SK-N-SH (cell line): ENCODE measurements around the gene MAP3K5. TPM values are rescaled to one million over a fixed set of nuclear protein-coding genes. Genes with fewer than 3 reads are reported as not detected.

Experiments
- CTCF ChIA-PET: fragments of 300-600, 350-600 bp; formaldehyde crosslinking; extraction: SDS; loops from one replicate; lab custom pipeline; 2021; lab: Yijun Ruan, JAX
- POLR2A ChIA-PET: fragments of 350-600 bp; sonication (Branson Sonifier 250); formaldehyde crosslinking; extraction: SDS; loops from one replicate; lab custom pipeline; 2020; ENCODE audit warnings: antibody characterized with exemption, inconsistent platforms; lab: Yijun Ruan, JAX
- DNase-seq: peaks from one replicate; pipeline ENCODE4 v3.0.0; 2012
- H2AFZ ChIP-seq: fragments of 200-600 bp; sonication (generic); 2 replicates; pipeline ENCODE4 v1.8.1; 2016; ENCODE audit warnings: antibody characterized with exemption, mild to moderate bottlenecking, low read depth
- H3F3A ChIP-seq: fragments of 200-600 bp; sonication (generic); replicated peaks from 2 replicates; pipeline ENCODE3; 2016; ENCODE audit warnings: antibody characterized with exemption, mild to moderate bottlenecking; ENCODE audit not compliant: insufficient read depth
- H3K27ac ChIP-seq, 2 experiments: fragments of 200-500 bp in 1 of 2; fragments of 200-600 bp in 1 of 2; sonication (Bioruptor generic) in 1 of 2; sonication (generic), shearing (Covaris generic) in 1 of 2; 2 replicates each; pipeline versions ENCODE4 v1.5.1 to v1.6.1; 2014 to 2016; ENCODE audit warnings: low read depth in 2 of 2, inconsistent platforms in 1 of 2, low read length in 1 of 2, mild to moderate bottlenecking in 1 of 2, mixed read lengths in 1 of 2
- H3K27me3 ChIP-seq: fragments of 200-600 bp; sonication (generic), shearing (Covaris generic); 2 replicates; pipeline ENCODE4 v1.6.1; 2016; ENCODE audit warnings: mixed run types; ENCODE audit not compliant: insufficient read depth
- H3K36me3 ChIP-seq, 2 experiments: fragments of 200-500 bp in 1 of 2; fragments of 200-600 bp in 1 of 2; sonication (Bioruptor generic) in 1 of 2; sonication (generic) in 1 of 2; replicated peaks in 1 of 2; 2 replicates each; pipeline versions ENCODE3 to v1.5.1; 2014 to 2016; ENCODE audit warnings: low read length in 1 of 2, mild to moderate bottlenecking in 1 of 2; ENCODE audit not compliant: insufficient read depth in 2 of 2, control insufficient read depth in 1 of 2
- H3K4me1 ChIP-seq, 2 experiments: fragments of 200-500 bp in 1 of 2; fragments of 200-600 bp in 1 of 2; sonication (Bioruptor generic) in 1 of 2; sonication (generic), shearing (Covaris generic) in 1 of 2; 2 replicates each; pipeline versions ENCODE4 v1.5.1 to v1.6.1; 2014 to 2016; ENCODE audit warnings: low read depth in 1 of 2, low read length in 1 of 2, mixed run types in 1 of 2; ENCODE audit not compliant: insufficient read depth in 2 of 2, control insufficient read depth in 1 of 2
- H3K4me2 ChIP-seq: fragments of 200-600 bp; sonication (generic), shearing (Covaris generic); 2 replicates; pipeline ENCODE4 v1.6.1; 2017; ENCODE audit warnings: mixed run types
- H3K4me3 ChIP-seq, 2 experiments: fragments of 200-500 bp in 1 of 2; fragments of 200-600 bp in 1 of 2; sonication (Bioruptor generic) in 1 of 2; sonication (generic), shearing (Covaris generic) in 1 of 2; 2 replicates each; pipeline versions ENCODE4 v1.5.1 to v1.8.1; 2014 to 2016; ENCODE audit warnings: low read depth in 2 of 2, inconsistent platforms in 1 of 2, low read length in 1 of 2, mild to moderate bottlenecking in 1 of 2, mixed read lengths in 1 of 2, moderate library complexity in 1 of 2
- H3K79me2 ChIP-seq: fragments of 200-600 bp; sonication (generic); 2 replicates; pipeline ENCODE4 v1.8.1; 2017; ENCODE audit warnings: mild to moderate bottlenecking; ENCODE audit not compliant: insufficient read depth
- H3K9ac ChIP-seq: fragments of 200-600 bp; sonication (generic); 2 replicates; pipeline ENCODE4 v1.6.1; 2017; ENCODE audit warnings: mixed run types
- H3K9me2 ChIP-seq: fragments of 200-600 bp; sonication (generic); 2 replicates; pipeline ENCODE4 v1.6.1; 2017; ENCODE audit warnings: mixed run types
- H3K9me3 ChIP-seq: fragments of 200-600 bp; sonication (generic); 2 replicates; pipeline ENCODE4 v1.6.1; 2017; ENCODE audit warnings: mixed run types, mild to moderate bottlenecking, moderate library complexity
- H4K20me1 ChIP-seq: fragments of 200-600 bp; sonication (generic); 2 replicates; pipeline ENCODE4 v1.6.1; 2017; ENCODE audit warnings: mild to moderate bottlenecking, mixed run types; ENCODE audit not compliant: insufficient read depth
- CTCF ChIP-seq: fragments of 200-600 bp; sonication (generic); IDR thresholded peaks from 2 replicates; pipeline ENCODE4 v1.6.1; 2017; ENCODE audit warnings: antibody characterized with exemption, mild to moderate bottlenecking, moderate library complexity
- ELF1 ChIP-seq: IDR thresholded peaks from 2 replicates; pipeline ENCODE4 v1.4.0; 2012
- EP300 ChIP-seq, 2 experiments: IDR thresholded peaks; 2 replicates each; pipeline versions ENCODE4 v1.4.0 to v1.6.1; 2012; ENCODE audit warnings: borderline replicate concordance in 1 of 2, low read depth in 1 of 2, low read length in 1 of 2
- GABPA ChIP-seq: IDR thresholded peaks from 2 replicates; pipeline ENCODE4 v1.4.0; 2012; ENCODE audit warnings: low read depth, mild to moderate bottlenecking
- JUND ChIP-seq: IDR thresholded peaks from 2 replicates; pipeline ENCODE4 v1.4.0; 2012
- MAX ChIP-seq: IDR thresholded peaks from 2 replicates; pipeline ENCODE4 v1.4.0; 2012; ENCODE audit warnings: low read depth
- MEF2A ChIP-seq: IDR thresholded peaks from 2 replicates; pipeline ENCODE4 v1.4.0; 2012; ENCODE audit warnings: low read depth, borderline replicate concordance
- NFIC ChIP-seq: IDR thresholded peaks from 2 replicates; pipeline ENCODE4 v1.4.0; 2012; ENCODE audit warnings: borderline replicate concordance
- PBX3 ChIP-seq: IDR thresholded peaks from 2 replicates; pipeline ENCODE4; 2012
- RFX5 ChIP-seq: IDR thresholded peaks from 2 replicates; pipeline ENCODE4 v1.6.1; 2012; ENCODE audit warnings: mild to moderate bottlenecking, improper control_type of control experiment, low read length
- SIN3A ChIP-seq: IDR thresholded peaks from 2 replicates; pipeline ENCODE4 v1.6.1; 2012; ENCODE audit warnings: low read depth, mild to moderate bottlenecking, low read length, moderate library complexity, borderline replicate concordance
- USF2 ChIP-seq: fragments of 150-350 bp; IDR thresholded peaks from 2 replicates; pipeline ENCODE4 v1.6.1; 2017; ENCODE audit warnings: antibody characterized with exemption, low read length, low read depth, borderline replicate concordance
- ZBTB33 ChIP-seq: IDR thresholded peaks from 2 replicates; pipeline ENCODE4 v1.4.0; 2012; ENCODE audit warnings: low read depth, borderline replicate concordance
- WGBS: methylation state at CpG from one replicate; pipeline ENCODE4 v1.1.6; 2017; ENCODE audit warnings: low lambda C conversion rate; 5-methylcytosine and 5-hydroxymethylcytosine counted together
- polyA plus RNA-seq, 3 experiments: library from polyadenylated mRNA; depleted of rRNA; stranded (reverse); fragments of >200 nt; gene quantifications; 2 replicates each; pipeline ENCODE4 v1.2.3, GENCODE V29; 2012

The MAP3K5 gene
- polyA plus RNA-seq, 1 of the 3 experiments (the other 2 are of a cell fraction) = 1.4 TPM

GRCh38 chr6:136614350-136614749 is 177.9 kb downstream of the MAP3K5 start:
- TF ChIP-seq EP300 (IDR thresholded peaks at IDR 0.05; ENCODE audit: borderline replicate concordance in 1 of 2, low read depth in 1 of 2, low read length in 1 of 2) (no peak), ZBTB33 (no peak), CTCF (no peak), USF2 (no peak), RFX5 (no peak), SIN3A (no peak), ELF1 (no peak), JUND (no peak), PBX3 (no peak), MEF2A (no peak), GABPA (no peak), MAX (no peak), NFIC (no peak)
- CTCF ChIA-PET = interaction anchor here (0.6 to 8.1 kb wide), 5 partner anchors 12 to 1531 kb away, joined by 3 to 36 read pairs (median 8); partner anchors contain the start of gene MAP3K5
- no peak overlapping the region for H3K4me3 ChIP-seq
- no peak overlapping the region for H3K4me2 ChIP-seq
- H3K79me2 ChIP-seq = no peaks in the 10 kb centered on the region
- no peak overlapping the region for H3K9ac ChIP-seq
- no peaks in the 10 kb centered on the region for H3K36me3 ChIP-seq
- H3F3A ChIP-seq = peaks cover 25% of the 10 kb centered on the region
- no peaks in the 10 kb centered on the region for H3K9me2 ChIP-seq
- DNase-seq = no peak
- POLR2A ChIA-PET = no interaction called here
- H2AFZ ChIP-seq = no peak overlapping the region
- WGBS = 96% methylated on average over 1 of the region's 1 CpG
- H3K4me1 ChIP-seq = peaks cover 5 to 38% of the 10 kb centered on the region in 2 experiments
- H3K9me3 ChIP-seq = no peaks in the 10 kb centered on the region
- peak overlapping the region in 1 of 2 experiments; percentile 79; a peak in 3 of 4 replicates for H3K27ac ChIP-seq
- no peaks in the 10 kb centered on the region for H4K20me1 ChIP-seq
- H3K27me3 ChIP-seq = no peaks in the 10 kb centered on the region
